OCI-LY3 (cell line): ENCODE data around the gene CUBN.

Source experiments
- H2AFZ ChIP-seq: fragments of 200-600, 300-600 bp; shearing (Covaris generic); 2 replicates; pipeline ENCODE4 v1.6.0; 2014; ENCODE audit warnings: antibody characterized with exemption, low read depth, low read length
- H3K27ac ChIP-seq: fragments of 200-600, 300-600 bp; sonication (generic); 2 replicates; pipeline ENCODE4 v1.5.1; 2014; ENCODE audit warnings: mild to moderate bottlenecking, low read length, moderate library complexity, mixed read lengths
- H3K27me3 ChIP-seq: fragments of 200-600, 300-600 bp; sonication (generic); 2 replicates; pipeline ENCODE4 v1.6.1; 2014; ENCODE audit warnings: low read depth, low read length, mixed read lengths
- H3K36me3 ChIP-seq: fragments of 200-600, 300-600 bp; sonication (generic); replicated peaks from 2 replicates; pipeline ENCODE3; 2014; ENCODE audit warnings: low read depth, low read length, mixed read lengths
- H3K4me1 ChIP-seq: fragments of 300-600, 200-600 bp; sonication (generic); 2 replicates; pipeline ENCODE4 v1.6.1; 2014; ENCODE audit warnings: low read length, mixed read lengths
- H3K4me2 ChIP-seq: fragments of 200-600, 300-600 bp; sonication (generic); 2 replicates; pipeline ENCODE4 v1.6.1; 2014; ENCODE audit warnings: low read length, mixed read lengths
- H3K4me3 ChIP-seq: fragments of 300-600, 200-600 bp; sonication (generic); 2 replicates; pipeline ENCODE4 v1.5.1; 2014; ENCODE audit warnings: antibody characterized with exemption, mild to moderate bottlenecking, low read length, moderate library complexity
- H3K79me2 ChIP-seq: fragments of 300-600, 200-600 bp; shearing (Covaris generic); 2 replicates; pipeline ENCODE4 v1.6.1; 2014; ENCODE audit warnings: mild to moderate bottlenecking, low read length, mixed read lengths
- H3K9ac ChIP-seq: fragments of 300-600, 200-600 bp; shearing (Covaris generic); 2 replicates; pipeline ENCODE4 v1.6.0; 2014; ENCODE audit warnings: mild to moderate bottlenecking, low read length, moderate library complexity
- H3K9me3 ChIP-seq: fragments of 200-600, 300-600 bp; shearing (Covaris generic); 2 replicates; pipeline ENCODE4 v1.6.1; 2014; ENCODE audit warnings: low read length, mixed read lengths; ENCODE audit not compliant: insufficient read depth
- H4K20me1 ChIP-seq: fragments of 200-600, 300-600 bp; sonication (generic); 2 replicates; pipeline ENCODE4 v1.6.1; 2016; ENCODE audit warnings: low read length, mixed read lengths; ENCODE audit not compliant: insufficient read depth
- CTCF ChIP-seq: fragments of 200-600, 300-600 bp; sonication (generic); IDR thresholded peaks from 2 replicates; pipeline ENCODE4 v1.5.1; 2014; ENCODE audit warnings: antibody characterized with exemption, low read length, low read depth
- EZH2phosphoT487 ChIP-seq: fragments of 200-600 bp; shearing (Covaris generic); IDR thresholded peaks from 2 replicates; pipeline ENCODE4 v1.6.1; 2018; ENCODE audit warnings: antibody characterized with exemption, mixed run types, low read depth

CUBN gene

GRCh38 chr10:17144032-17144431 lies 14.4 kb upstream of the CUBN start:
- Histone ChIP-seq H3K9ac (no peak overlapping the region), H4K20me1 (no peaks in the 10 kb centered on the region), H2AFZ (no peak overlapping the region), H3K4me1 (no peaks in the 10 kb centered on the region), H3K27me3 (no peaks in the 10 kb centered on the region), H3K9me3 (no peaks in the 10 kb centered on the region), H3K27ac (no peak overlapping the region), H3K36me3 (no peaks in the 10 kb centered on the region), H3K4me3 (no peak overlapping the region), H3K4me2 (no peak overlapping the region), H3K79me2 (no peaks in the 10 kb centered on the region)
- TF ChIP-seq EZH2phosphoT487 (no peak), CTCF (no peak)

GRCh38 chr10:17143055-17143690 lies 13.6 kb upstream of the CUBN start:
- Histone ChIP-seq H3K27ac (no peak overlapping the region), H3K9ac (no peak overlapping the region), H3K4me1 (no peaks in the 10 kb centered on the region), H4K20me1 (no peaks in the 10 kb centered on the region), H3K79me2 (no peaks in the 10 kb centered on the region), H3K9me3 (no peaks in the 10 kb centered on the region), H2AFZ (no peak overlapping the region), H3K27me3 (no peaks in the 10 kb centered on the region), H3K36me3 (no peaks in the 10 kb centered on the region), H3K4me3 (no peak overlapping the region), H3K4me2 (no peak overlapping the region)
- no peak for TF ChIP-seq CTCF
- TF ChIP-seq EZH2phosphoT487, result no peak

GRCh38 chr10:17141504-17142229 lies 12.1 kb upstream of the CUBN start:
- TF ChIP-seq CTCF (no peak), EZH2phosphoT487 (no peak)
- H3K36me3 ChIP-seq, result no peaks in the 10 kb centered on the region
- H4K20me1 ChIP-seq, result no peaks in the 10 kb centered on the region
- H2AFZ ChIP-seq, result no peak overlapping the region
- H3K27ac ChIP-seq, result no peak overlapping the region
- H3K4me3 ChIP-seq, result no peak overlapping the region
- H3K79me2 ChIP-seq, result no peaks in the 10 kb centered on the region
- H3K27me3 ChIP-seq, result no peaks in the 10 kb centered on the region
- H3K4me1 ChIP-seq, result no peaks in the 10 kb centered on the region
- no peak overlapping the region for H3K9ac ChIP-seq
- H3K9me3 ChIP-seq, result no peaks in the 10 kb centered on the region
- no peak overlapping the region for H3K4me2 ChIP-seq

- Histone ChIP-seq H3K36me3 (no peaks in the 10 kb centered on the region), H2AFZ (no peak overlapping the region), H3K4me3 (no peak overlapping the region), H3K4me1 (no peaks in the 10 kb centered on the region), H3K9ac (no peak overlapping the region), H3K27ac (no peak overlapping the region), H3K79me2 (no peaks in the 10 kb centered on the region), H4K20me1 (no peaks in the 10 kb centered on the region), H3K9me3 (no peaks in the 10 kb centered on the region), H3K4me2 (no peak overlapping the region), H3K27me3 (no peaks in the 10 kb centered on the region)
- TF ChIP-seq CTCF (no peak), EZH2phosphoT487 (no peak)
These were observed 10.8 kb upstream of the CUBN start for GRCh38 chr10:17140386-17140761.
